IPS-11a (cell line): ENCODE results near the gene GPC1.

Experiments
- H3K4me3 ChIP-seq: one replicate; pipeline ENCODE4 v1.5.1; 2013; ENCODE audit warnings: low read depth, low read length, control low read depth

GPC1 gene

GRCh38 chr2:240411261-240412160 is 24.0 kb upstream of the GPC1 start:
- no peak overlapping the region for H3K4me3 ChIP-seq

DNA sequence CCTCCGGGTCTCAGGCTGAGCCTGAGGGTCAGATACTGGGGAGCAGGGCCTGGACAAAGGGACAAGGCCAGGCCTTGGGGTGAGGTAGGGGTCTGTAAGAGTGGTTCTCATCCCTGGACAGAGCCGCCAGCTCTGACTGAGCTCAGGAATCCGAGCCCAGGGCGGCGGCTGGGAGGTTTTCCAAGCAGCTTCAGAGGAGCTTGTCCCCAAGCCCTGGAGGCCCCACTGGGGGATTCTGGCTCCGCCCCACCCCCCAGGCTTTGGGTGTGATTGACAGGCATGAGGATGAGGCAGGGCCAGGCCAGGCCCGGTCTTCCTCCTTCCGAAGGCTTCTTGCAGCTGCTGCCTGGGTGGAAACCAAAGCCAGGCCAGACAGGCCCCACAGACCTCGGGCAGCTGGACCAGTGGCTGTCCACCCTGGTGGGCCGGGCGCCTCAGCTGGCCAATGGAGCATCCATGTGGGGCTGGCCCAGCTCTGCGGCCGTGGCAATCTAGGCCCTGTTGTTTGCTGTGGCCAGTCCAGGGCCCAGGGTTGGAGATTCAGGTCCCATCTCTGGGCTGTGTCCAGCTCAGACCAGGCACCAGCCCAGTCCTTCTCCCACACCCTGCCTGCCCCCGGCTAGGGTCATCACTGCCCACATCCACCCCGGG is 23.1 kb upstream of the GPC1 start:
- no peak overlapping the region for H3K4me3 ChIP-seq

- no peak overlapping the region for H3K4me3 ChIP-seq
These were observed 22.3 kb upstream of the GPC1 start for GRCh38 chr2:240412975-240413812.

- H3K4me3 ChIP-seq = no peak overlapping the region
These were observed 21.5 kb upstream of the GPC1 start for GRCh38 chr2:240413813-240414429.

DNA sequence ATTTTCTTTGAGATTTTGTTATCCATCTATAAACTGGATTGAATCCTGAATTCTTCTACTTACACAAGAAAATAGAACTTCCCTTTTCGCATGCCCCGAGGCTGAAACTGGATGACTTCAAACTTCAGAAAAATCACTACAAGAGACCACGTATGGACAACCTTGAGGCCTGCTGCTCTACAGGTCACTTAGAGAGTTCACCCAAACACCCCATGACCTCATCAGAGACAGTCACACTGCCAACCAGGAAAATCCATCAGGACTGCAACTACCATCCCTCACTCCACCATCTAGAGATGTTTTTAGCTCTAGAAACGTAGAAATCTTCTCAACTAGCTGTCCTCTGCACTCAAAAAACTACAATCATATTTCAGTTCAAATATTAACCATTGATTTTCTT is 18.6 kb upstream of the GPC1 start:
- H3K4me3 ChIP-seq = no peak overlapping the region

GRCh38 chr2:240418311-240418710 is 17.2 kb upstream of the GPC1 start:
- H3K4me3 ChIP-seq = no peak overlapping the region

GRCh38 chr2:240419271-240419670 is 16.2 kb upstream of the GPC1 start:
- no peak overlapping the region for H3K4me3 ChIP-seq

DNA sequence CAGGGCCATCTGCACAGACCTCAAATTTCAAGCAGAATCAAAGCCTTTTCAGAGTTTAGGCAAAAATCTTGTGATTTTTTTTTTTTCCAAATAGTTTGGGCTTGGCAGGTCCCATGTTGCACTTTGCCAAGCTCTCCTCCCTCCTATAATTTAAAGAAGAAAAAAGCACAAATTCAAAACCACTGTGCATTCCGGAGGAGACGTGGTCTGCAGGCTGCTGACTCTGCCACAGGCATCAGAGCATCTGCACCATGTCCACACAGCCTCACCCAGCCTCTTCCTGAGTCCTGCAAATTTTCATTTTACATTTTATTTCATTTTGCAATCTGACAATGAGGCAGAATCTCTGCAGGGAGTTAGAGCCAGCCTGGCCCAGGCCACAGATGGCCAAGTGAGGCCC is 15.7 kb upstream of the GPC1 start:
- no peak overlapping the region for H3K4me3 ChIP-seq

GRCh38 chr2:240420206-240421104 is 15.0 kb upstream of the GPC1 start:
- H3K4me3 ChIP-seq = no peak overlapping the region

- no peak overlapping the region for H3K4me3 ChIP-seq
These were observed 14.1 kb upstream of the GPC1 start for GRCh38 chr2:240421381-240421780.

DNA sequence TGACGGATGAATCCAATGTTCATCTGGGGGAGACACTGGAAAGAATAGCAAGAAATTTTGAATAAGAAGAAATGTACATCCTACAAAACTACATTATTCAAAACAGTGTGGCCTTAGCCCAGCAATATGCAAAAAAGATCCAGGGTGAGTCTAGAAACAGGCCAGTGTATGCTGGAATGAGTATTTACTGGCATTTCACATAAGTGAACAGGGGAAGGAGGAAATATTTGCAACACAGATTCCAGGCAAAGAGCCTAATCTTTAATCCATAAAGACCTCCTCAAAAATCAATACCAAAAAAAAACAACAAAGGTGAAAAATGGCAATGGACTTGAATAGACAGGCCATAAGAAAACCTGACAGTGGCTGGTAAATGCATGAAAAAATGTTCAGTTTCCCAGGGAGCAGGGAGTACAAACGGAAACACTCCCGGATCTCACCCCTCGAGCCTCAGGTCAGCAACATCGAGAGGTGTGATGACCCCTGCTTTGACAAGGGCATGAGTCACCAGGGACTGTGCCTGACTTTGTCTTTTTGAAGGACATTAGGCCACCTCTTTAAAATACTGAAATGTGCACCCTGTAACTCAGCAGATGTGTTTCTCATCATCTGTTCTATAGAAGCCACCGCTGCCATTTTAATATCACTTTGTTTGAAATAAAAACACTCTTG is 12.7 kb upstream of the GPC1 start:
- no peak overlapping the region for H3K4me3 ChIP-seq

- H3K4me3 ChIP-seq = no peak overlapping the region
These were observed 11.7 kb upstream of the GPC1 start for GRCh38 chr2:240423788-240424191.

- no peak overlapping the region for H3K4me3 ChIP-seq
These were observed 10.9 kb upstream of the GPC1 start for GRCh38 chr2:240424341-240425235.

- no peak overlapping the region for H3K4me3 ChIP-seq
These were observed 10.2 kb upstream of the GPC1 start for GRCh38 chr2:240425236-240425615.

DNA sequence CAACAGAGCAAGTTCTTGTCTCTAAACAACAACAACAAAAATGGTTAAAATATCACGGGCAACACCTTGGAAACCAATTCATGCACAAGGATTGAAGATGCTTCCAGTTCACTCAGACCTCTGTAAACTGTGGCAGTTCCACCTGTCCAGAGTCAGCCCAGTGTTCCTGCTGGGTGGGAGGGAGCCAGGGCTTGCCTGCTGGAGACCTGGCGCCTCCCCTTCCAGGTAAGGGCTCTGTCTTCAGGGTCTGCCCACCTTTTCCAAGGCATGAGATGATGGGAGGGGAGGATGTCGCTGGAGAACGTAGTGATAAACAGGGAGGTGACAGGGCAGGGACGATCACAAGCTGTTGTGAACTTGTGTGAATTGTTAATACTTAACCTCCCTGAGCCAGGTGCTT is 9.8 kb upstream of the GPC1 start:
- no peak overlapping the region for H3K4me3 ChIP-seq

DNA sequence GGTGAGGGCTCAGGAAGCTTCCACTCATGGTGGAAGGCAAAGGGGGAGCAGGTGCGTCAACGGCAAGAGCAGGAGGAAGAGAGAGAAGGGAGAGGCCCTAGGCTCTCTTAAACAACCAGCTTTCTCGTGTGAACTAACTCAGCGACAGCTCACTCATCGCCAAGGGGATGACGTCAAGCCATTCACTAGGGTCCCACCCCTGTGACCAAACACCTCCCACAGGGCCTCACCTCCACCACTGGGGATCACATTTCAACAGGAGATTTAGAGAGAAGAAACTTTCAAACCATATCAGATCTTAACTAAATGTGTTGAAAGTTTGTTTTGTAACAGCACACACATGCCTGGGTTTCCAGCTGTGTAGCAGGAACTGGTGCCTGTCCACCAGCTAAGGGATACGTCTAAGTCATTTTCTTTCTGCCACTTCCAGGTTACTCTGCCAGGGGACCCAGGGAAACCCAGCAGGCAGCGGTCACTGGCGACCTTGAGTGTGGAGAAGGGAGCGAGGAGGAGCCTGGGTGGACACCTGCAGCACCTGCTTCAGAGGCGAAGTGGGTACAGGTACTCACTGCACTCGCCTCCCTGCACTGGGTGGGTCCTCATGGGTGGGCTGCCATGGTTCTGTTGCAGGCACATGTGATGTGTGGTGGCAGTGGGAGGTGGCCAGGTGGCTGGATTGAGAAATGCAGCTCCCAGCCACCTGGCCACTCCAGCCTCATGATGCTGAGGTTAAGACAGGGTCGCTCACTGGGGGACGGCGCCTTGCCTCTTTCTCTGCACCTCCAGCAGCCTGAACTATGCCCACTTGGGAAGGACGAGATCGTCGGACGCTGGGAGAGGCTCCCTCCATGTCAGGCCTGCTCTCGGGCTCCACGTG is 8.4 kb upstream of the GPC1 start:
- no peak overlapping the region for H3K4me3 ChIP-seq

DNA sequence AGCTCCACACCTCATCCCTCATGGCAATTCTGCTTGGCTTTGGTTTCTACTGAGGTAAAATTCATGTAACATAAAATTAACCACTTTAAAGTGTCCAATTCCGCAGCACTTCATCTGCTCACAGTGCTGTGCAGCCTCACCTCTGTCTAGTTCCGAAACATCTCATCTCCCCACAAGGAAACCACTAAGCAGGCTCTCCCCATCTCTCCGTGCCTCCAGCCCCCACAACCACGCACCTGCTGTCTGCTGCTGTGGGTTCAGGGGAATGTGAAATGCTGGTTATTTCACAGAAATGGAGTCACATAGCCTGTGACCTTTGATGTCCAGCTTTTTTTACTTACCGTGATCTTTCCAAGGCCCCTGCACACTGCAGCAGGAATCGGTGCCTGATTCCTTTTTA is 7.7 kb upstream of the GPC1 start:
- H3K4me3 ChIP-seq = no peak overlapping the region

DNA sequence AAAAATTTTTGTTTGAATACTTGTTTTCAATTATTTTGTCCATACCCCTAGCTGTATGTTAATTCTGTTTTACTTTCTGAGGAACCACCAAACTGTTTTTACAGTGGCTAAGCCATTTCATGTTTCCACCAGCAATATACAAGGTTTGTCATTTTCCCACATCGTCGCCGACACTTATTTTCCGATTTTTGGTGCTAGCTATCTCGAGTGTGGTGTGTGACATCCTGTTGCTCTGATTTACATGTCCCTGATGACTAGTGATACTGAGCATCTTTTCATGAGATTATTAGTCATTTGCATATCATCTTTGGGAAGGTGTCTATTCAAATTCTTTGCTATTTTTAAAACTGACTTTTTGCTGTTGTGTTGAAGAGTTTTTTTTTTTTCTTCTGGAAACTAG is 7.2 kb upstream of the GPC1 start:
- H3K4me3 ChIP-seq = no peak overlapping the region
